HCT116 (cell line): Measurements from ENCODE around the gene GCLC.

Experiments
- SIN3A ChIP-seq: IDR thresholded peaks from 2 replicates; pipeline ENCODE4 v1.6.1; 2012; ENCODE audit warnings: low read depth
- TF ChIP-seq, protein P1 (sequence below), 3 experiments: fragments of 200-600 bp in 1 of 3; sonication (generic) in 1 of 3; IDR thresholded peaks in 2 of 3; conservative IDR thresholded peaks in 1 of 3; 2 replicates each; pipeline ENCODE4 v1.5.1; 2012 to 2017; ENCODE audit warnings: low read depth in 2 of 3, low read length in 2 of 3, antibody characterized with exemption in 1 of 3, borderline replicate concordance in 1 of 3, control low read depth in 1 of 3, mild to moderate bottlenecking in 1 of 3, mixed read lengths in 1 of 3, mixed run types in 1 of 3, moderate library complexity in 1 of 3; ENCODE audit not compliant: insufficient read depth in 1 of 3
- TF ChIP-seq, protein P2 (sequence below): IDR thresholded peaks from 2 replicates; pipeline ENCODE4 v1.6.1; 2011; ENCODE audit warnings: mild to moderate bottlenecking, low read length, moderate library complexity; ENCODE audit not compliant: insufficient replicate concordance; ENCODE audit errors: extremely low read depth

DNA sequence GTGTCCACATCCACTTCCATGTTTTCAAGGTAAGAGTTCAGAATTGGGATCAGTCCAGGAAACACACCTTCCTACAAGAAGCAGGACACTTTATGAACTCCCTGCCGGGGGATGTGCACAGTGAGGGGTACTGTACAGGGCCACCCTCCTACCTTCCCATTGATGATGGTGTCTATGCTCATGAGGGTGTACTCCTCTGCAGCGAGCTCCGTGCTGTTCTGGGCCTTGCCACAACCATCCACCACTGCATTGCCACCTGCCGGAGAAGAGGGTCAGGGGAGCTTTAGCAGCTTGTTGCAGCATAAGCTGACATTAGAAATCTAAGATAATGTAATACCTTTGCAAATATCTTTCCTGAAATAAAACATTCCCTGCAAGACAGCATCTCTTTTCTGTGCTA, 44.8 kb downstream of the GCLC start:
- TF ChIP-seq, protein P1, sequence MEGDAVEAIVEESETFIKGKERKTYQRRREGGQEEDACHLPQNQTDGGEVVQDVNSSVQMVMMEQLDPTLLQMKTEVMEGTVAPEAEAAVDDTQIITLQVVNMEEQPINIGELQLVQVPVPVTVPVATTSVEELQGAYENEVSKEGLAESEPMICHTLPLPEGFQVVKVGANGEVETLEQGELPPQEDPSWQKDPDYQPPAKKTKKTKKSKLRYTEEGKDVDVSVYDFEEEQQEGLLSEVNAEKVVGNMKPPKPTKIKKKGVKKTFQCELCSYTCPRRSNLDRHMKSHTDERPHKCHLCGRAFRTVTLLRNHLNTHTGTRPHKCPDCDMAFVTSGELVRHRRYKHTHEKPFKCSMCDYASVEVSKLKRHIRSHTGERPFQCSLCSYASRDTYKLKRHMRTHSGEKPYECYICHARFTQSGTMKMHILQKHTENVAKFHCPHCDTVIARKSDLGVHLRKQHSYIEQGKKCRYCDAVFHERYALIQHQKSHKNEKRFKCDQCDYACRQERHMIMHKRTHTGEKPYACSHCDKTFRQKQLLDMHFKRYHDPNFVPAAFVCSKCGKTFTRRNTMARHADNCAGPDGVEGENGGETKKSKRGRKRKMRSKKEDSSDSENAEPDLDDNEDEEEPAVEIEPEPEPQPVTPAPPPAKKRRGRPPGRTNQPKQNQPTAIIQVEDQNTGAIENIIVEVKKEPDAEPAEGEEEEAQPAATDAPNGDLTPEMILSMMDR (IDR thresholded peaks at IDR 0.05 in 2 of 3, conservative IDR thresholded peaks at IDR 0.05 in 1 of 3; ENCODE audit: borderline replicate concordance in 1 of 3, insufficient read depth in 1 of 3, low read depth in 2 of 3, low read length in 2 of 3) = no peak
- TF ChIP-seq, protein P2, sequence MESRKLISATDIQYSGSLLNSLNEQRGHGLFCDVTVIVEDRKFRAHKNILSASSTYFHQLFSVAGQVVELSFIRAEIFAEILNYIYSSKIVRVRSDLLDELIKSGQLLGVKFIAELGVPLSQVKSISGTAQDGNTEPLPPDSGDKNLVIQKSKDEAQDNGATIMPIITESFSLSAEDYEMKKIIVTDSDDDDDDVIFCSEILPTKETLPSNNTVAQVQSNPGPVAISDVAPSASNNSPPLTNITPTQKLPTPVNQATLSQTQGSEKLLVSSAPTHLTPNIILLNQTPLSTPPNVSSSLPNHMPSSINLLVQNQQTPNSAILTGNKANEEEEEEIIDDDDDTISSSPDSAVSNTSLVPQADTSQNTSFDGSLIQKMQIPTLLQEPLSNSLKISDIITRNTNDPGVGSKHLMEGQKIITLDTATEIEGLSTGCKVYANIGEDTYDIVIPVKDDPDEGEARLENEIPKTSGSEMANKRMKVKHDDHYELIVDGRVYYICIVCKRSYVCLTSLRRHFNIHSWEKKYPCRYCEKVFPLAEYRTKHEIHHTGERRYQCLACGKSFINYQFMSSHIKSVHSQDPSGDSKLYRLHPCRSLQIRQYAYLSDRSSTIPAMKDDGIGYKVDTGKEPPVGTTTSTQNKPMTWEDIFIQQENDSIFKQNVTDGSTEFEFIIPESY = no peak
- TF ChIP-seq SIN3A = no peak
